Measurements from ENCODE around the gene ASTE1. TPM values are rescaled to one million over a fixed set of nuclear protein-coding genes. Genes with fewer than 3 reads are reported as not detected.

The ASTE1 gene
- polyA plus RNA-seq, 3 donors, result 2.6 to 2.8 (median 2.7) TPM

GRCh38 chr3:130969621-130970020 is 57.0 kb downstream of the ASTE1 start:
- WGBS, 3 donors, result 98 to 100% (median 99%) methylated on average over 2 of the region's 2 CpGs
- no peak overlapping the region for H3K27ac ChIP-seq (ENCODE audit: low read depth, low read length)

GRCh38 chr3:130968221-130968620 is 58.4 kb downstream of the ASTE1 start:
- WGBS, 3 donors, result 85 to 95% (median 95%) methylated on average over 3 of the region's 3 CpGs
- no peak overlapping the region for H3K27ac ChIP-seq (ENCODE audit: low read depth, low read length)

GRCh38 chr3:130967281-130967680 is 59.3 kb downstream of the ASTE1 start:
- H3K27ac ChIP-seq (ENCODE audit: low read depth, low read length), result no peak overlapping the region
- WGBS, 3 donors, result 96 to 99% (median 97%) methylated on average over 2 of the region's 2 CpGs

GRCh38 chr3:130963878-130964277 is 62.7 kb downstream of the ASTE1 start:
- no peak overlapping the region for H3K27ac ChIP-seq (ENCODE audit: low read depth, low read length)
- 81 to 96% (median 82%) methylated on average over 3 of the region's 3 CpGs for WGBS, 3 donors

Other genes starting within 250 kb of the ASTE1 start
- 10 to 100 TPM; 21.5 to 38.9 (median 26.0) TPM for gene ATP2C1, start 132.7 kb downstream of the ASTE1 start, polyA plus RNA-seq
- 1 to 10 TPM; 1.8 to 3.3 (median 2.6) TPM for gene NEK11, start 52 bp upstream of the ASTE1 start, polyA plus RNA-seq

All from adipose tissue (tissue), 3 donors.